ENCODE measurements around the gene MS4A8. TPM values are rescaled to one million over a fixed set of nuclear protein-coding genes. Genes with fewer than 3 reads are reported as not detected.

MS4A8 gene
- total RNA-seq, 1 experiment from 2014 or later = not detected

DNA sequence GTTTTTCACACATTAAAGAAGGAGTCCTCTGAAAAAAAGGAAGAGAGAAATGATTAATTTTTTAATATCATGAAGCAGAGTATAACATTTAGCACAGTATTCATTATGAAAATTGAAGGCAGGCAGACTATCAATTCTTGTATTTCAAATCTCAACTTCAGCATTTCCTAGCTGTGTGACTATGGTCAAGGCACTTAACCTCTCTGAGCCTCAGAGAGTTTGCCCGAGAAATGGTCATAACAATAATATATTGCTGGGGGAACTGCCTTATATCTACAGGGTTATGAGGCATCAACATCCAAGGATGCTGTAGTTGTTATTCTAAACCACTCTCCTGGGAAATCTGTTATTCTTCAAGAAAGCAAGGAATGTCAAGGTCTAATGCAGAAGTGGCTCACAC is 26.2 kb downstream of the MS4A8 start:
- no peaks in the 10 kb centered on the region for H3K36me3 Mint-ChIP-seq
- no peak overlapping the region for H3K27ac Mint-ChIP-seq
- POLR2A ChIA-PET = no interaction called here
- no peak for ATAC-seq
- no peaks in the 10 kb centered on the region for H3K9me3 Mint-ChIP-seq
- H3K4me1 Mint-ChIP-seq = peaks cover 2% of the 10 kb centered on the region; the same call in 1 of the 2 replicates
- TF ChIP-seq SMAD3 (CRISPR knock-in tag; IDR thresholded peaks at IDR 0.05; ENCODE audit: borderline replicate concordance) (no peak), GRHL2 (CRISPR knock-in tag; IDR thresholded peaks at IDR 0.05; ENCODE audit: insufficient replicate concordance, severe bottlenecking) (no peak), FOXP1 (CRISPR knock-in tag; IDR thresholded peaks at IDR 0.05; ENCODE audit: borderline replicate concordance) (no peak), CBFB (CRISPR knock-in tag; IDR thresholded peaks at IDR 0.05; ENCODE audit: low read depth) (no peak), ZNF138 (CRISPR knock-in tag; conservative IDR thresholded peaks at IDR 0.05) (no peak), NFYB (CRISPR knock-in tag; conservative IDR thresholded peaks at IDR 0.05; ENCODE audit: low read depth) (no peak)
- TF ChIP-seq, protein P1, sequence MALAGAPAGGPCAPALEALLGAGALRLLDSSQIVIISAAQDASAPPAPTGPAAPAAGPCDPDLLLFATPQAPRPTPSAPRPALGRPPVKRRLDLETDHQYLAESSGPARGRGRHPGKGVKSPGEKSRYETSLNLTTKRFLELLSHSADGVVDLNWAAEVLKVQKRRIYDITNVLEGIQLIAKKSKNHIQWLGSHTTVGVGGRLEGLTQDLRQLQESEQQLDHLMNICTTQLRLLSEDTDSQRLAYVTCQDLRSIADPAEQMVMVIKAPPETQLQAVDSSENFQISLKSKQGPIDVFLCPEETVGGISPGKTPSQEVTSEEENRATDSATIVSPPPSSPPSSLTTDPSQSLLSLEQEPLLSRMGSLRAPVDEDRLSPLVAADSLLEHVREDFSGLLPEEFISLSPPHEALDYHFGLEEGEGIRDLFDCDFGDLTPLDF (CRISPR knock-in tag; IDR thresholded peaks at IDR 0.05) = no peak
- TF ChIP-seq, protein P2, sequence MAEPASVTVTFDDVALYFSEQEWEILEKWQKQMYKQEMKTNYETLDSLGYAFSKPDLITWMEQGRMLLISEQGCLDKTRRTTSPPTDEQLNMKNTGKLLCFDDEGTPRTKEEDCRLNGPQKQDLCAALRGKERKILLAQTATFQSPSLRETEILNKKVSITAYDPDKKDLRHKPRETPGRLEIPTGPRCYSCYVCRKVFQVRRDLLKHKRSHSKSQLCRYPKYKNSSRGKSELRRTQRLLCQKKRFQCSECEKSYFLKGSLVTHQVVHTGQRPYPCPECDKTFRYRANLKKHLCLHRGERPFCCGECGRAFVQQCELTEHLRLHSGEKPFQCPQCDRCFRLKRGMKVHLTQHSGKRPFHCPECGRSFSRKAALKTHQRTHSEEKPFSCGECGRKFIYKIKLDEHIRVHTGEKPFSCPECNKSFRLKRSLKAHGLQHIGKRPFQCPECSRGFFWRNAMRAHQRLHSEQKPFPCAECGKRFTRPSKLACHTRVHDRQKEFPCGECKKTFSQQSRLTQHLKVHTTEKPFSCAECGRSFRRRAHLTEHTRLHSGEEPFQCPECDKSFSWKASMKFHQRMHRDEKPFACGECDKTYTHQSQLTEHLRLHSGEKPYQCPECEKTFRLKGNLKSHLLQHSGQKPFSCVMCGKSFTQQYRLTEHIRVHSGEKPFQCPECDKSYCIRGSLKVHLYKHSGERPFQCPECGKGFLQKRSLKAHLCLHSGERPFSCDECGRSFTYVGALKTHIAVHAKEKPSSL (CRISPR knock-in tag; conservative IDR thresholded peaks at IDR 0.05) = no peak
- CTCF ChIA-PET = interaction anchor here (1.6 kb wide), 1 partner anchor 37 kb away, joined by 6 read pairs; no protein-coding TSS in a partner anchor
- H3K27me3 Mint-ChIP-seq (ENCODE audit: low read depth) = peaks cover 13% of the 10 kb centered on the region
- H3K4me3 Mint-ChIP-seq = no peak overlapping the region
- no peak for DNase-seq (ENCODE audit: low spot score)

DNA sequence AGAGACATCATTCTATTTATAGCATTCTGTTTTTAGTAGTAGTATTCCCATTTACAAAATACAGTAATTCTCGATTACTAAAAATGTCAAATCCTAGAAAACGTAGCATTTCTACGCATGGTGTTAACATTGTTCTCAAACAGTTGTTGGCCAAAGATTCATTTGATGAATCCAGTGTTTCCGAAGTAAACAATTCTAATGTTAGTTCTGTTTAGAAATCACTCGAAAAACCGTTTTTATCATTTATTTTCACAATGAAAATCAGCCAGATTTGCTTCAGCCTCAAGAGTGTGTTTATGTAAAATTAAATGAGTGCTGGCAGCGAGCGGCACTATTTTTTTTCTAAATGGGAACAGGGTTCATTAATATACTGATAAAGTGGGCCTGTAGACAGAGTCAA is 32.2 kb downstream of the MS4A8 start:
- no peak for DNase-seq (ENCODE audit: low spot score)
- H3K4me1 Mint-ChIP-seq = peaks cover 2% of the 10 kb centered on the region; the same call in 1 of the 2 replicates
- peaks cover 2% of the 10 kb centered on the region; the same call in 1 of the 2 replicates for H3K27me3 Mint-ChIP-seq (ENCODE audit: low read depth)
- H3K36me3 Mint-ChIP-seq = no peaks in the 10 kb centered on the region
- no peak for TF ChIP-seq ZBTB21 (CRISPR knock-in tag; IDR thresholded peaks at IDR 0.05; ENCODE audit: borderline replicate concordance)
- TF ChIP-seq NFYB (CRISPR knock-in tag; conservative IDR thresholded peaks at IDR 0.05; ENCODE audit: low read depth) = no peak
- no peak for TF ChIP-seq SMAD3 (CRISPR knock-in tag; IDR thresholded peaks at IDR 0.05; ENCODE audit: borderline replicate concordance)
- no peak for TF ChIP-seq ZMAT4 (CRISPR knock-in tag; IDR thresholded peaks at IDR 0.05)
- no peak for TF ChIP-seq JAZF1 (CRISPR knock-in tag; IDR thresholded peaks at IDR 0.05)
- TF ChIP-seq, protein P3, sequence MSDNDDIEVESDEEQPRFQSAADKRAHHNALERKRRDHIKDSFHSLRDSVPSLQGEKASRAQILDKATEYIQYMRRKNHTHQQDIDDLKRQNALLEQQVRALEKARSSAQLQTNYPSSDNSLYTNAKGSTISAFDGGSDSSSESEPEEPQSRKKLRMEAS (CRISPR knock-in tag; IDR thresholded peaks at IDR 0.05) = no peak
- TF ChIP-seq E2F5 (CRISPR knock-in tag; IDR thresholded peaks at IDR 0.05) = no peak
- TF ChIP-seq TEAD1 (CRISPR knock-in tag; IDR thresholded peaks at IDR 0.05) = no peak
- no peak for TF ChIP-seq RELA (CRISPR knock-in tag; IDR thresholded peaks at IDR 0.05; ENCODE audit: borderline replicate concordance)
- TF ChIP-seq, protein P4, sequence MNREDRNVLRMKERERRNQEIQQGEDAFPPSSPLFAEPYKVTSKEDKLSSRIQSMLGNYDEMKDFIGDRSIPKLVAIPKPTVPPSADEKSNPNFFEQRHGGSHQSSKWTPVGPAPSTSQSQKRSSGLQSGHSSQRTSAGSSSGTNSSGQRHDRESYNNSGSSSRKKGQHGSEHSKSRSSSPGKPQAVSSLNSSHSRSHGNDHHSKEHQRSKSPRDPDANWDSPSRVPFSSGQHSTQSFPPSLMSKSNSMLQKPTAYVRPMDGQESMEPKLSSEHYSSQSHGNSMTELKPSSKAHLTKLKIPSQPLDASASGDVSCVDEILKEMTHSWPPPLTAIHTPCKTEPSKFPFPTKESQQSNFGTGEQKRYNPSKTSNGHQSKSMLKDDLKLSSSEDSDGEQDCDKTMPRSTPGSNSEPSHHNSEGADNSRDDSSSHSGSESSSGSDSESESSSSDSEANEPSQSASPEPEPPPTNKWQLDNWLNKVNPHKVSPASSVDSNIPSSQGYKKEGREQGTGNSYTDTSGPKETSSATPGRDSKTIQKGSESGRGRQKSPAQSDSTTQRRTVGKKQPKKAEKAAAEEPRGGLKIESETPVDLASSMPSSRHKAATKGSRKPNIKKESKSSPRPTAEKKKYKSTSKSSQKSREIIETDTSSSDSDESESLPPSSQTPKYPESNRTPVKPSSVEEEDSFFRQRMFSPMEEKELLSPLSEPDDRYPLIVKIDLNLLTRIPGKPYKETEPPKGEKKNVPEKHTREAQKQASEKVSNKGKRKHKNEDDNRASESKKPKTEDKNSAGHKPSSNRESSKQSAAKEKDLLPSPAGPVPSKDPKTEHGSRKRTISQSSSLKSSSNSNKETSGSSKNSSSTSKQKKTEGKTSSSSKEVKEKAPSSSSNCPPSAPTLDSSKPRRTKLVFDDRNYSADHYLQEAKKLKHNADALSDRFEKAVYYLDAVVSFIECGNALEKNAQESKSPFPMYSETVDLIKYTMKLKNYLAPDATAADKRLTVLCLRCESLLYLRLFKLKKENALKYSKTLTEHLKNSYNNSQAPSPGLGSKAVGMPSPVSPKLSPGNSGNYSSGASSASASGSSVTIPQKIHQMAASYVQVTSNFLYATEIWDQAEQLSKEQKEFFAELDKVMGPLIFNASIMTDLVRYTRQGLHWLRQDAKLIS (CRISPR knock-in tag; IDR thresholded peaks at IDR 0.05; ENCODE audit: borderline replicate concordance) = no peak
- TF ChIP-seq MXD4 (CRISPR knock-in tag; IDR thresholded peaks at IDR 0.05; ENCODE audit: borderline replicate concordance) = no peak
- TF ChIP-seq JUN (CRISPR knock-in tag; IDR thresholded peaks at IDR 0.05) = no peak
- TF ChIP-seq TP53 (CRISPR knock-in tag; IDR thresholded peaks at IDR 0.05) = no peak
- TF ChIP-seq NR3C1 (CRISPR knock-in tag; conservative IDR thresholded peaks at IDR 0.05; ENCODE audit: low read depth) = no peak
- TF ChIP-seq CREB1 (CRISPR knock-in tag; IDR thresholded peaks at IDR 0.05) = no peak
- no peak for TF ChIP-seq ETV6 (CRISPR knock-in tag; IDR thresholded peaks at IDR 0.05)
- no peak overlapping the region for H3K27ac Mint-ChIP-seq
- CTCF ChIA-PET = no interaction called here
- H3K9me3 Mint-ChIP-seq = no peaks in the 10 kb centered on the region
- no peak for ATAC-seq
- POLR2A ChIA-PET = no interaction called here
- H3K4me3 Mint-ChIP-seq = no peak overlapping the region
